ENCODE results near the gene INPP5A.

The INPP5A gene

GRCh38 chr10:132602614-132603013, 65.0 kb downstream of the INPP5A start:
- Histone ChIP-seq H3K36me3 (no peaks in the 10 kb centered on the region), H3K9me3 (ENCODE audit: severe bottlenecking) (peaks cover 8% of the 10 kb centered on the region), H3K27me3 (ENCODE audit: insufficient read depth, low read depth, severe bottlenecking) (no peaks in the 10 kb centered on the region), H3K4me3 (ENCODE audit: low read depth, low read length) (no peak overlapping the region), H3K27ac (no peak overlapping the region)
- DNase-seq: no peak
- no peak for TF ChIP-seq CTCF (IDR thresholded peaks at IDR 0.05; ENCODE audit: low read depth, low read length)

GRCh38 chr10:132603851-132604533, 66.4 kb downstream of the INPP5A start:
- DNase-seq: no peak
- no peak for TF ChIP-seq CTCF (IDR thresholded peaks at IDR 0.05; ENCODE audit: low read depth, low read length)
- no peak overlapping the region for H3K4me3 ChIP-seq (ENCODE audit: low read depth, low read length)

GRCh38 chr10:132604686-132605085, 67.1 kb downstream of the INPP5A start:
- Histone ChIP-seq H3K4me3 (ENCODE audit: low read depth, low read length) (no peak overlapping the region), H3K36me3 (no peaks in the 10 kb centered on the region), H3K27ac (no peak overlapping the region), H3K9me3 (ENCODE audit: severe bottlenecking) (peaks cover 7% of the 10 kb centered on the region), H3K27me3 (ENCODE audit: insufficient read depth, low read depth, severe bottlenecking) (no peaks in the 10 kb centered on the region)
- no peak for TF ChIP-seq CTCF (IDR thresholded peaks at IDR 0.05; ENCODE audit: low read depth, low read length)
- no peak for DNase-seq

More at GRCh38 chr10:132603851-132604533, 66.4 kb downstream of the INPP5A start:
- Histone ChIP-seq H3K9me3 (ENCODE audit: severe bottlenecking) (peaks cover 8% of the 10 kb centered on the region), H3K36me3 (no peaks in the 10 kb centered on the region), H3K27me3 (ENCODE audit: insufficient read depth, low read depth, severe bottlenecking) (no peaks in the 10 kb centered on the region), H3K27ac (no peak overlapping the region)

GRCh38 chr10:132605390-132605789, 67.8 kb downstream of the INPP5A start:
- H3K36me3 ChIP-seq: no peaks in the 10 kb centered on the region
- H3K9me3 ChIP-seq (ENCODE audit: severe bottlenecking): peaks cover 2% of the 10 kb centered on the region
- no peak for DNase-seq
- no peak overlapping the region for H3K4me3 ChIP-seq (ENCODE audit: low read depth, low read length)
- TF ChIP-seq CTCF (IDR thresholded peaks at IDR 0.05; ENCODE audit: low read depth, low read length): no peak
- H3K27me3 ChIP-seq (ENCODE audit: insufficient read depth, low read depth, severe bottlenecking): no peaks in the 10 kb centered on the region
- H3K27ac ChIP-seq: no peak overlapping the region

- TF ChIP-seq CTCF (IDR thresholded peaks at IDR 0.05; ENCODE audit: low read depth, low read length): no peak
- Histone ChIP-seq H3K4me3 (ENCODE audit: low read depth, low read length) (no peak overlapping the region), H3K9me3 (ENCODE audit: severe bottlenecking) (no peaks in the 10 kb centered on the region)
Measured at GRCh38 chr10:132606031-132606491, 68.5 kb downstream of the INPP5A start.

More at GRCh38 chr10:132606031-132606491, 68.5 kb downstream of the INPP5A start:
- DNase-seq: no peak
- no peaks in the 10 kb centered on the region for H3K27me3 ChIP-seq (ENCODE audit: insufficient read depth, low read depth, severe bottlenecking)
- H3K36me3 ChIP-seq: no peaks in the 10 kb centered on the region
- no peak overlapping the region for H3K27ac ChIP-seq

Data from WERI-Rb-1 (cell line).